ENCODE results near the gene FAM187B. TPM values are rescaled to one million over a fixed set of nuclear protein-coding genes. Genes with fewer than 3 reads are reported as not detected.

Gene FAM187B
- total RNA-seq, 6 experiments from 2014 or later = not detected

DNA sequence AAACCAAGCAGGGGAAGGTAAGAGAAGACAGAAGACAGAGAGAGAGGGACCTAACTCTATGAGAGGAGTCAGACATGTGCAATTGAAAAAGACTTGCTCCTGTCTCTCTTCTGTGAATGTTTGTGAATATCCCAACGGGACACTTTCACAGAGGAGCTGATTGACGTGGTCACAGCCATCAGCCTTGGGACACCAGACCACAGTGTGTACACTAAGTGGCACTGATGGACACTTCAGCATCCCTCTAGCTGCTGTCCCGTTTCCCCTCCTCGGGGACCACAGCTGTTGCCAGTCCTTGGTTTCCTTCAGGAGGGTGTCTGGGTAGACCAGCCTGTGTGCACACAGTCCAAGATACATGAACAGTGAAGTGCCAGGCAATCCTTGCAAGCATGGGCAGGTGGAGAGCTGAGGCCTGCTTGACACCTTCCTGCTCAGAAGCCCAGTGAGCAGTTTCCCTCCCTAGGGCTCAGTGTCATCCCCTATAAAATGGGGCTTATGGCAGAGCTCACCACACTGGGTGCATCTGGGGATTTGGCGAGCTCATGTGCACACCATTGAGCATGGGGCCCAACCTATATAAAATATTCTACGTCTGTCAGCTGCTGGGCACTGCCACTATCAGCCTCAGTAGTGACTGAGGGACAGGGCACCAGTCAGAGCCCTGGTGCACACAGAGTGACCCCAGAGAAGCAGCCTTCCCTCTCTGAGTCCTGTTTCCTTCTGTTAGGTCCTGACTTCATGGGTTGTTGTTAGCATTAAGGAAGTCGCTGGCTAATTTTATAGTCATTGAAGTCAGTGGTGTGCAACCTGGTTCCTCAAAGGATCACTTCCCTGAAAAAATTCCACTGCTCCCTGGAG lies 36.0 kb upstream of the FAM187B start:
- TF ChIP-seq, protein P1, sequence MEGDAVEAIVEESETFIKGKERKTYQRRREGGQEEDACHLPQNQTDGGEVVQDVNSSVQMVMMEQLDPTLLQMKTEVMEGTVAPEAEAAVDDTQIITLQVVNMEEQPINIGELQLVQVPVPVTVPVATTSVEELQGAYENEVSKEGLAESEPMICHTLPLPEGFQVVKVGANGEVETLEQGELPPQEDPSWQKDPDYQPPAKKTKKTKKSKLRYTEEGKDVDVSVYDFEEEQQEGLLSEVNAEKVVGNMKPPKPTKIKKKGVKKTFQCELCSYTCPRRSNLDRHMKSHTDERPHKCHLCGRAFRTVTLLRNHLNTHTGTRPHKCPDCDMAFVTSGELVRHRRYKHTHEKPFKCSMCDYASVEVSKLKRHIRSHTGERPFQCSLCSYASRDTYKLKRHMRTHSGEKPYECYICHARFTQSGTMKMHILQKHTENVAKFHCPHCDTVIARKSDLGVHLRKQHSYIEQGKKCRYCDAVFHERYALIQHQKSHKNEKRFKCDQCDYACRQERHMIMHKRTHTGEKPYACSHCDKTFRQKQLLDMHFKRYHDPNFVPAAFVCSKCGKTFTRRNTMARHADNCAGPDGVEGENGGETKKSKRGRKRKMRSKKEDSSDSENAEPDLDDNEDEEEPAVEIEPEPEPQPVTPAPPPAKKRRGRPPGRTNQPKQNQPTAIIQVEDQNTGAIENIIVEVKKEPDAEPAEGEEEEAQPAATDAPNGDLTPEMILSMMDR (IDR thresholded peaks at IDR 0.05) = no peak
- no peak for TF ChIP-seq POLR2A (IDR thresholded peaks at IDR 0.05)
- H3K36me3 ChIP-seq = peaks cover 0 to 11% (median 0%) of the 10 kb centered on the region in 4 donors
- WGBS (ENCODE audit: insufficient coverage, low coverage, low lambda C conversion rate, missing lambda C conversion rate) = 82% methylated on average over 2 of the region's 7 CpGs
- no peak overlapping the region for H3K27ac ChIP-seq
- no peaks in the 10 kb centered on the region for H3K27me3 ChIP-seq
- DNase-seq = peak in 1 of 3 donors; percentile 41
- no peak for ATAC-seq
- H3K4me3 ChIP-seq = no peak overlapping the region
- H3K4me1 ChIP-seq = peaks cover 0 to 17% (median 3%) of the 10 kb centered on the region in 4 donors
- no peaks in the 10 kb centered on the region for H3K9me3 ChIP-seq
- intact Hi-C loops (cut with DNase I) = no loop called here

DNA sequence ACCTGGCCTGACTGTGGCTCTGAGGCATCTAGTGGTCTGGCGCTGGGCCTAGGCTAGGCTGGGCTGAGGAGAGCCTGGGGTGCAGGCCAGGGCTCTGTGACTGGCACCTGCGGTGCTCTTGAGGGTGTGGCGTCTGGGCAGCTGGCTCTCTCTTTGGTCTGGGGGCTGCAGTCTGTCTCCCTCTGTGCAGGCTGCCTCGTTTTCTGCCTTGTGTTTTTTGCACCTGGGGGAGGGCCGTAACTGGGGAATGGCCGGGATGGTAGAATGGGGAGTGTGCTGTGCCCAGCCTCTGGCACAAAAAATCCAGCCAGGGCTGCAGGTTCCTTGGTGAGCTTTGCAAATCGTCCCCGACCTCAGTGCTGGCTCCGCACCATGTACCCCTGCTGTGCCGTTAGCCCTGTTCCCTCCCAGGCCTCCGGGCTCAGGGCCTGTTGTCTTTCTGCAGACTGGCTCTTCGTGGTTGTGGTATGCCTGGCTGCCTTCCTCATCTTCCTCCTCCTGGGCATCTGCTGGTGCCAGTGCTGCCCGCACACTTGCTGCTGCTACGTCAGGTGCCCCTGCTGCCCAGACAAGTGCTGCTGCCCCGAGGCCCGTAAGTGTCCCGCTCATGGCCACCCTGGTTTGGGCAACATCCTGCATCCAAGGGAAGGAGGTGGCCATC lies 33.7 kb upstream of the FAM187B start:
- Histone ChIP-seq H3K9me3 (no peaks in the 10 kb centered on the region), H3K27ac (no peak overlapping the region), H3K27me3 (no peaks in the 10 kb centered on the region), H3K36me3 (peaks cover 0 to 11% (median 0%) of the 10 kb centered on the region in 4 donors), H3K4me3 (no peak overlapping the region), H3K4me1 (peaks cover 0 to 32% (median 6%) of the 10 kb centered on the region in 4 donors)
- no peak for TF ChIP-seq POLR2A (IDR thresholded peaks at IDR 0.05)
- TF ChIP-seq, protein P1 (IDR thresholded peaks at IDR 0.05) = no peak
- DNase-seq = peak in 1 of 3 donors; percentile 52
- ATAC-seq = no peak
- 81% methylated on average over 7 of the region's 17 CpGs for WGBS (ENCODE audit: insufficient coverage, low coverage, low lambda C conversion rate, missing lambda C conversion rate)
- intact Hi-C loops (cut with DNase I) = no loop called here

DNA sequence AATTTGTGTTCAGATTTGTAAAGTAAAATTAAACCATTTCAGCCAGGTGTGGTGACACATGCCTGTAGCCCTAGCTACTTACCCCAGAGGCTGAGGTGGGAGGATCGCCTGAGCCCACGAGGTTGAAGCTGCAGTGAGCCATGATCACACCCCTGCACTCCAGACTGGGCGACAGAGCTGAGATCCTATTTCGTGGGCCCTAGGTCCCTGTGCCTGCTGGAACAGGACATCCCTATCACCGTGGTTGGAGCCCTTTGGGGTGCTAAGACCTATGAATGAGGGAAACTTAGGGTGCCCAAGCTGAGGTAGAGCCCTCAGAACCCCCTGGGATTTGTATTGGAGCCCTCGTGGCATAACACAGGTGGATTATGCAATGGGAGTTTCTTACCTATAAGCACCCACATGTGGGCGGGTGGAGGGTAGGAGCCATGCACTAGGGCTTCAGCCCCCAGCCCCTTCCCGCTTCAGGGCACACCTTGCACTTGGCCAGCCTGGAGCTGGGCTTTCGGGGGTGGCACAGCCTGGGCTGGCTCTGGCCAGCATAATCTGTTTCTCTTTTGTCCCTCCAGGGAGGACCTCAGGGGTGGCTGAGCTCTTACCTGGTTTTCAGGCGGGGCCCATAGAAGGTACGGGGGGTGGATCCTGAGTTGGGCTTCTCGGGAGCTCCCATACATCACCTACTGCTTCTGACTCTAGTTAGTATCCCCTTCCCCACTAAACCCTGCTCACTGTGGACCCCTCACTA lies 33.0 kb upstream of the FAM187B start:
- Histone ChIP-seq H3K4me1 (peaks cover 0 to 26% (median 6%) of the 10 kb centered on the region in 4 donors), H3K36me3 (peaks cover 0 to 11% (median 0%) of the 10 kb centered on the region in 4 donors), H3K9me3 (no peaks in the 10 kb centered on the region), H3K4me3 (no peak overlapping the region), H3K27ac (no peak overlapping the region), H3K27me3 (no peaks in the 10 kb centered on the region)
- WGBS (ENCODE audit: insufficient coverage, low coverage, low lambda C conversion rate, missing lambda C conversion rate) = 65% methylated on average over 3 of the region's 12 CpGs
- DNase-seq = no peak
- intact Hi-C loops (cut with DNase I) = no loop called here
- no peak for ATAC-seq
- TF ChIP-seq, protein P1 (IDR thresholded peaks at IDR 0.05) = no peak
- no peak for TF ChIP-seq POLR2A (IDR thresholded peaks at IDR 0.05)

DNA sequence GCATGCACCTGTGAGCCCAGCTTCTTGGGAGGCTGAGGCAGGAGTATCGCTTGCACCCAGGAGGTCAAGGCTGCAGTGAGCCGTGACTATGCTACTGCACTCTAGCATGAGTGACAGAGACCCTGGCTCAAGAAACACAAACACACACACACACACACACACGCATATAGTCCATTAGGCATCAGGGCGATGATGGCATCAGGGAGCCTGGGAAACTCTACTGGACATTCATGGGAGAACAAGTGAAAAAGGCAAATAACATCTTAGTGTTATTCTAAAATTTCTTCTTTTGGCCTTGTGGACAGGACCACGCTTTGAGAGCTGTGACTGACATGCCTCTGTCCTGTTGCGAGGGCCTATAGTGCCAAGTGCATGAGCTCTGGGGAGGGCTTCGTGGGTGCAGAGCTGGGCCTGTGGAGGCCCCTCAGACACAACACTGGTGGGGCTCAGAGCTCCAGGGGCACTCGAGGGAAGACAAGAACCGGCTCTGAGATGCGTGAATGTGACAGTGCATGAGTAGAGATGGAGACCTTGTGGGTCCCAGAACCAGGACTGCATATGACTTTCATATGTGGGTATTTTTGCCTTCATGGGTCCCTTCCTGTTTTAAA lies 32.3 kb upstream of the FAM187B start:
- intact Hi-C loops (cut with DNase I) = no loop called here
- WGBS (ENCODE audit: insufficient coverage, low coverage, low lambda C conversion rate, missing lambda C conversion rate) = 75% methylated on average over 8 of the region's 10 CpGs
- Histone ChIP-seq H3K27ac (no peak overlapping the region), H3K4me1 (peaks cover 0 to 23% (median 6%) of the 10 kb centered on the region in 4 donors), H3K9me3 (no peaks in the 10 kb centered on the region), H3K36me3 (peaks cover 0 to 11% (median 0%) of the 10 kb centered on the region in 4 donors), H3K27me3 (no peaks in the 10 kb centered on the region), H3K4me3 (no peak overlapping the region)
- DNase-seq (peak in 1 of 3 donors; percentile 27), ATAC-seq (no peak)
- TF ChIP-seq, protein P1 (IDR thresholded peaks at IDR 0.05) = no peak
- TF ChIP-seq POLR2A (IDR thresholded peaks at IDR 0.05) = no peak

Measured in right lobe of liver (tissue), 6 donors.